HG03095 (cell line): ENCODE measurements around the gene LRRK1.

Experiments used
- ATAC-seq: cut with Tn5 transposase; IDR thresholded peaks from one replicate; pipeline ENCODE4 v1.9.1; 2021; ENCODE audit warnings: moderate library complexity; ENCODE audit not compliant: unreplicated experiment

LRRK1 gene

DNA sequence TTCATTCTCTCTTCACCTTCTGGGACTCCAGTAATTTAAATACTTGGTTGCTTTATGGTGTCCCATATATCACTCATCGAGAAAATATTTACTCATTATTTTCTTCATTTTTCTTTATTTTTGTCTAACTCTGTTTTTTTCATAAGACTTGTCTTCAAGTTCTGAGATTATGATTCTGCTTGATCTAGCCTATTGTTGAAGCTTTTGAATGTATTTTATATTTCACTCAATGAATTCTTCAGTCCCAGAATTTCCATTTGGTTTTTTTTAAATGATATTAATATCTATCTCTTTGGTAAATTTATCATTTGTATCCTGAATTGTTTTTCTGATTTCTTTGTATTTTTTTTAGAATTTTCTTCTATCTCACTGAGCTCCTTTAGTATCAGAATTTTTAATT lies 117.0 kb downstream of the LRRK1 start:
- no peak for ATAC-seq

DNA sequence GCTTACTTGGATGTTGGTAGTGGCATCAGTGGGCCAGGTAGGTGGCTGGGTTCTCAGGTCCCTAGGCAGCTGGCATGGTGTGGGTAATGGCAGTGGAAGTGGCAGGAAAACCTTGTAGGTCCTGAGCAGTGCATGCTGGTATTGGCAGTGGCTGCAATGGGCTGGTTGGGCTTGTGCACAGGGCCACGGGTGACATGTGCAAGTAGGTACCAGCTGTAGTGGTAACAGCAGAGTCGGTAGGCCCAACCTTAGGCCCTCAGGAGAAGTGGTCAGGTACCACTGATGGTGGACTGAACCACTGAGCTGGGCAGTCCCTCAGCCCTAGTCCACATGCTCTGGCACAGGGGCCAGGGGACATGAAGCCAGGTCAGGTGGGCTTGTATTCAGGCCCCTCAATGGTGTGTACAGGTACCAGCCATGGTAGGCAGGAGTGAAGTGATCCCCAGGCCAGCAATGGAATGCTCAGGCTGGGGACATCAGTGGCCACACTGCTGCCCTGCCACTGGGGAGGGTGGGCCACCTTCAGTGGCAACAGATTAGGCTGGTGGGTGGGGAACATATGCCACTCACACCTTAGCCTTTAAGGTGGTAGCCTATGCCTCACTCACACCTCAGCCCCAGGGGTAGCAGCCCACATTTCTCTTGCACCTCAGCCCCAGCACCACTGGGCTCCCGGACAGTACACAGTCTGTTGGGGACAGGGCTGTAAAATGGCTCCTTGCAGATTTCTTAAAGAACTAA lies 118.1 kb downstream of the LRRK1 start:
- no peak for ATAC-seq

- ATAC-seq: no peak
Observed at GRCh38 chr15:101038327-101039003, 119.3 kb downstream of the LRRK1 start.

DNA sequence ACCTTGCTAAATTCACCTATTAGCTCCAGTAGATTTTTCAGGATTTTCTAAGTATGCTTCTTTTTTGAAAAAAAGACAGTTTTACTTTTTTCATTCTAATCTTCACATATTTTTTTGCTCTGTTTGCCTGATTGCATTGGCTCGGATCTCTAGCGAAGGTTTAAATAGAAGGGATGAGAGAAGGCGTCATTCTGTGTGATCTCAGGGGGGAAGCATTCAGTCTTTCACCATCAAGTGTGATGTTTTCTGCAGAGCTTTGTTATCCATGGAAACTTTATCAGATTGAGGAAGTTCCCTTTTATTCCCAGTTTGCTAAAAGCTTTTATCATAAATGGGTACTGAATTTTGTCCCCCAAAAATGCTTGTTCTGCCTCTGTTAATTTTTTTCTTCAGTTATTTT lies 120.3 kb downstream of the LRRK1 start:
- ATAC-seq: no peak

GRCh38 chr15:101042320-101042719 lies 123.2 kb downstream of the LRRK1 start:
- ATAC-seq: no peak

GRCh38 chr15:101043011-101043410 lies 123.9 kb downstream of the LRRK1 start:
- no peak for ATAC-seq

DNA sequence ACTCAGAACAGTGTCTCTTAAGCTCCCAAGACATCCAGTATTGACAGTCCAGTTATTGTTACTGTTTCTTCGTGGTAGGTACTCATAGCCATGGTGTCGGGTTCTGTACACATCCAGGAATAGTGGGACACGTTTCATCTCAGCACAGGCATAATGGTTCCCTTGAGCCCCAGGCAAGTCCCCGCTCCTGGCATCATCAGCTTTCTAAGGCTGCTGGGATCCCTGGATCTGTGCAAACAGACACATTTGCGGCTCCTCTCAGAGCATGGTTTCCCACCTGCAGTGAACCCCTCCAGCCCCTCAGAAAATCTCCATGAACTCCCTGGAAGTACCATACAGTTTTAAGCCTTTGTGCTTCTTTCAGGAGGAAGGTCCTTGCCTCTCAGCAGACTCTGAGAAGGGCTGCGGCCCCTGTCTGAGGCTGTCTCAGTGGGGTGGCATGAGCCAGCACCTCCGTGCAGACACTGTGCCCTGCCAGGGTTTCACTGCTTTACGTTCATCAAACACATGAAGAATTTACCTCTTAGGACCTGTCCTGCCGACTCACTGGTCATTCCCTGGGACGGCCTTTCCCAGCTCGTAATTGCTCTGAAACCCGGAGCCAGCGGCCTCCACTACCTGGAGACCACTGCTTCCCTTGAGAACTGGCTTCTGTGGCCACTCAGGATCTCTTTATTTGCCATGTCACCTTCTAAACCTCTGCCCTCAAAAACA lies 124.9 kb downstream of the LRRK1 start:
- no peak for ATAC-seq

DNA sequence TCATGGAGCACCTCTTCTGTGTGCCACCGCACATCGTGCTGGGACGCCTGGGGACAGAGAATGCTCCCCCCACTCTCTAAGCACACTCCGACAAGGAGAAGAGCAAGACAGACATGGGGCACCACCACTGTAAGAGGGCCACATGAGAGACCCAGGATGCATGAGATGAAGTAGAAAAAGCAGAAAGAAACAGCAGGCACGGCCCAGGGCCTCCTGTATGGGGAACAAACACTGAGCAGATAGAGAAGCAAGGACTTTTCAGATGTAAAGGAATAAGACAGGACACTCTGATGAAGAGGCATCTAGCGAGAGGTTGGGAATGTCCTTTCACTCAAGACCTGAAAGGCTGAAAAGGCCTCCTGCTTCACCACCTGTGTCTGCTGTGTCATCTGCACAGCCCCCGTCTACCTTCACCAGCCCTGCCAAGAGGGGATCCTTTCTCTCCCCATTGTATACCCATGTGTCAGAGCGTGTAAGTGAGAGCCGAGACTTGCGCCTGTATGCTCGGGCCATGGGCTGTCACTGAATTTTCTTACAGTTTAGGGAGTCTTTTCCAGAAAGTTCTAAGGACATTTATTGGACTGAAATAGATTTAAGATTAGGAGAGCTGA lies 125.6 kb downstream of the LRRK1 start:
- no peak for ATAC-seq

DNA sequence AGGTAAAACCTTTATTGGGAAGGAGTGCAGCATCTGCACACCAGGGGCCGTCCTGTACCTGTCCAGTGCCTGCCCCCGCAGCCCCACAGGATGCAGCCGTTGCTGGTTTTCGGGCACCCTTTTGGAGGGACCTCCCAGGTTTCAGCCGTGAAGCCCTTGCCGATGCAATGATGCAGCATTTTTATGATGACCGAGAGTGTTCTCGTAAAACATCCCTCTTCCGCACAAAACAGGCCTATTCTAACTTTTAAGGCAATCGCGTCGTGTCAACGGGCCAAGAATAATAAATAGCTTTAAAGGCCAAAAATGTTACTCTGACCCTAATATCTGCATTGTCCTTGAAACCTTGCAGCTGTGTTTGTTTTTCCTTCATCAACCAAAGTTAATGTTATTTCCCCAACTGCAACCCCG lies 126.1 kb downstream of the LRRK1 start:
- ATAC-seq: no peak

- no peak for ATAC-seq
Observed at GRCh38 chr15:101045835-101046691, 126.9 kb downstream of the LRRK1 start.

GRCh38 chr15:101046826-101047225 lies 127.7 kb downstream of the LRRK1 start:
- no peak for ATAC-seq

DNA sequence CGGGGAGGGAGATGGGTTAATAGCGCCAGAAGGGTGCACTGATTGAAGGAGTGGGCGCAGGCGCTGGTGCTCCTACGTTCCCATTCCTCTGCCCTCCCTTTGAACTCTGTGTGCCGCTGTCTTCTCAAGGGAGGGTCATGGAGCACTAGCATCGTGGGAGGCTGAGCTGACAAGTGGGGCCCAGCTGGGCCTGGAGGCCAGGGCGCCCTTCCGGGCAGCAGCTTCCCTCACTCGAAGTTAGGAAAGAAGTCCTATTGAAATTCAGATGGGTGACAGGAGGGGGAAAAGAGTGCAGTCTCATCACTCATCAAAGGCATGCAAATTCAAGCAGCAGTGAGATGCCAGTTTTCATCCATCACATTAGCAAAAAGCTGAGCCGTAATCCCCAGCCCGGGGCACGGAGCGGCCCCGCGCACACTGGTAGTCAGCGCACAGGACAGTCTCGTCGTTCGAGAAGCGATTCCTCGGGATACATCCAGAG lies 128.2 kb downstream of the LRRK1 start:
- ATAC-seq: no peak

GRCh38 chr15:101048176-101048575 lies 129.0 kb downstream of the LRRK1 start:
- ATAC-seq: no peak

- no peak for ATAC-seq
Observed at GRCh38 chr15:101048581-101049030, 129.4 kb downstream of the LRRK1 start.

DNA sequence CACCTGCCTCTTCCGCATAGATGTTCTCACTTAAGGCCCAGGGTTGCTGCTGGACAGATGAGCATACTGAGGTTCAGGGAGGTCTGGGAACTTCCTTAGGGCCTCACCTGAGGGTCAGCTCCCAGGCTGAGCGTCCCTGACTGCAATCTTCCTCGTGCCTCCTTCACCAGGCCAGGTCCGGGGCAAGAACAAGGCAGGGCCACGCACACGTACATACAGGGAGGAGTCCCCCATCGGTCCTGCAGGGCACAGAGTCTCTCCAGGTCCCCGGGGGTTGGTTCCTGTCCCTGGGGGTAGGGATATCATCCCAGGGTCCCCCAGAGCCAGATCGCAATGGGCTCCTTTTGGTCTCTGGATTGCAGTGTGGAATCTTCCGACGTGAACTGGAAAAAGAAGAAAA lies 130.1 kb downstream of the LRRK1 start:
- no peak for ATAC-seq

DNA sequence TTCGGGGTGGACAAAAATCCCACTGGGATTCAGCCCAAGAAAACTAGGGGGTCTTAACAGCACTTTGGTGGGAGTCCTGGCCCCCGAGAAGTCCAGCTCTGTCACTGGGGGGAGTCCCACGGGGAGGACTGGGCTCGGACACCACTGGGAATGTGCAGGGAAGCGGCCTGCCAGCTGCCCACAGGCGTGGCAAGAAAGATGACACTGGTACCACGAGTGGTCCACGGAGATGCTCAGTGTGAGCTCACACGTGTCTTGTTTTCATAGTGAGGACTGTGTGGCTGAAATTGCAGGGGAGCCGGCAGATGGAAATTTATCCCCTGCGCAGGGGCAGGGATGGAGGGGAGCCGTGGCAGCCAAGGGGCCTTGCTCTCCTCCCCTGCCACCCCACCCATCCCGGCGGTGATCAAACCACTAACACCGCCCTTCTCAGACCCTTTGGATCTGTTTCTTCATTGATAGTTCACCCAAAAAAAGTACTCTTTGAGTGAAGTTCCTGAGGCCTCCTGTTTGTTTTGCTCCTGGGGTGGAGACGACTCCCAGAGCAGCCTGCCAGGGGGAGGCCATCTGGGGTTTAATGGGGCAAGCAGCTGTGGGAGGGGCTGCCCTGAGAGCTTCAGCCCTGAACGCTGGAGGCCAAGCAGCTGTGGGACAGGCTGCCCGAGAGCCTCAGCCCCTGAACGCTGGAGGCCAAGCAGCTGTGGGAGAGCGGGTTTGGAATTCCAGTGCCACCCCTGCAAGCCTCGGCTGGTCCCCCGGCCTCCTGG lies 130.9 kb downstream of the LRRK1 start:
- ATAC-seq: no peak

- no peak for ATAC-seq
Observed at GRCh38 chr15:101050623-101051290, 131.6 kb downstream of the LRRK1 start.

DNA sequence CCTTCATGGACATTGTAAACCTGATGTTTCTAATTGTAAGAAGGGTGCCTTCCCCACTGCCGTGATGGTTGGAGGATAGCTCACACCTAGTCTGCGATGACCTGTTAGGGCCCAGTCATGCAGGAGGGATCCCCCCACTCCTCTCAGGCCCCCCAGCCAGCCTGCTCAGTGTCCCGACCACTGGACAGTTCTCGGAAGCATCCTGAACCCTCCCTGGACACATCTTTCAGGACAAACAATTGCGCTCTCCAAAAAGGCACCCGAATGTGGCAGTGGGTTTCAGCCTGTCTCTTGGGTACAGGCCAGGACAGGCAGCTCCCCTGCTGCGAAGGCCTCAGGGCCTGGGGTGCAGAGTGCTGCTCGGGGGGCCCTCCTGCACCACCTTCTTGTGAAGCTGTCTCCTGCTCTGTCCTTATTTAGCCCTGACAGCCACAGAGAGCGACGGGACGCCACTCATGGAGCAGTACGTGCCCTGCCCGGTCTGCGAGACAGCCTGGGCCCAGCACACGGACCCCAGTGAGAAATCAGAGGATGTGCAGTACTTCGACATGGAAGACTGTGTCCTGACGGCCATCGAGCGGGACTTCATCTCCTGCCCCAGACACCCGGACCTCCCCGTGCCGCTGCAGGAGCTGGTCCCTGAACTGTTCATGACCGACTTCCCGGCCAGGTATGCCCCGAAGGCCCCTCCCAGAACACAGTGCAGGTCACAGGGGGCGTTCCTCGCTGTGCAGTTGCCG lies 132.3 kb downstream of the LRRK1 start:
- ATAC-seq: no peak
